HG03378 (cell line): ENCODE data around the gene RCOR1.
"Not testable (repeated sequence)": the region's sequence is repeated elsewhere in the genome, so short reads cannot be mapped to it uniquely, and the experiment has no call there.

Experiments
- ATAC-seq: cut with Tn5 transposase; IDR thresholded peaks from one replicate; pipeline ENCODE4 v1.9.1; 2021; ENCODE audit warnings: mild to moderate bottlenecking, moderate library complexity; ENCODE audit not compliant: unreplicated experiment

RCOR1 gene

GRCh38 chr14:102570334-102570995 is 22.0 kb upstream of the RCOR1 start:
- no peak for ATAC-seq

DNA sequence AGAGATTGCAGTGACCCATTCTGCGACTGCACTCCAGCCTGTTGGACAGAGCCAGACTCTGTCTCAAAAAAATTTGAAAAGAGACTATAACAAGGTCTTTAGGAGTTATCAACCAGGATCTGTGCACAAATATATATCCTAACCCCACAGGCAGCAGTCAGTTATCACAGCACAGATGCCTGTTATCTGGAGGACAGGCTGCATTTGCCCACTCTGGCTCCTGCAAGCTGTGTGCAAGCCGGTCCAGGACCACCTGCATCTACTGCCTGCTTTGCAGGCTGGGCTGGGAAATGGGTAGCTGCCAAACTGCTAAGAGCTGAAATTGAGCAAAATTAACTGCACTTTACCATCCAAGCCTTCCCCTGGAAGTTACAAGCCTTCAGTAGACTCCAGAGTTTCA is 21.4 kb upstream of the RCOR1 start:
- no peak for ATAC-seq

- ATAC-seq, result no peak
These were observed 20.9 kb upstream of the RCOR1 start for GRCh38 chr14:102571478-102572042.

GRCh38 chr14:102573161-102573560 is 19.3 kb upstream of the RCOR1 start:
- ATAC-seq, result not testable (repeated sequence)

GRCh38 chr14:102573591-102574046 is 18.8 kb upstream of the RCOR1 start:
- no peak for ATAC-seq

- ATAC-seq, result no peak
These were observed 17.9 kb upstream of the RCOR1 start for GRCh38 chr14:102574281-102575159.

DNA sequence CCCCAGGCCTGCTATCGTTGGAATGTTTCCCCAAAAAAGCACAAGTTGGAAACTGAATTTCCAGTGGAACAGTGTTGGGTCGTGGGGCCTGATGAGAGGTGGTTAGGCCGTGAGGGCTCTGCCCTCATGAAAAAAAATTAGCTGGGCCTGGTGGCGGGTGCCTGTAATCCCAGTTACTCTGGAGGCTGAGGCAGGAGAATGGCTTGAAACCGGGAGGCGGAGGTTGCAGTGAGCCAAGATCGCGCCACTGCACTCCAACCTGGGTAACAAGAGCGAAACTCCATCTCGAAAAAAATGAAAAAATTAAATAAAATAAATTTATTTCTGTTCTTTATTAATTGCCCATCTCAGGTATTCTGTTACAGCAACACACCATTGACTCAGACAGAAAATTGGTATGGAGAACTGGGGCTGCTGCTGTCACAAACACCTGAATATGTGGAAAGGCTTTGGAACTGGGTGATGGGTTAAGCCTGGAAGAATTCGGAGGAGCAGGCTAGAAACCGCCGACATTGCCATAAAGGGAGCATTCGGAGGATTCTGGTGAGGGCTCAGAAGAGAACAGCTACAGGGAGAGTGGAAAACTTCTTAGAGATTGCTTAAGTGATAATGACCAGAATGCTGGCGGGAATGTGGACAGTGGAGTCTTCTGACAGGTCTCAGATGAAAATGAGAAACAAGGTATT is 17.1 kb upstream of the RCOR1 start:
- ATAC-seq, result no peak

GRCh38 chr14:102575846-102576428 is 16.5 kb upstream of the RCOR1 start:
- ATAC-seq, result not testable (repeated sequence)

GRCh38 chr14:102578821-102579220 is 13.6 kb upstream of the RCOR1 start:
- no peak for ATAC-seq

DNA sequence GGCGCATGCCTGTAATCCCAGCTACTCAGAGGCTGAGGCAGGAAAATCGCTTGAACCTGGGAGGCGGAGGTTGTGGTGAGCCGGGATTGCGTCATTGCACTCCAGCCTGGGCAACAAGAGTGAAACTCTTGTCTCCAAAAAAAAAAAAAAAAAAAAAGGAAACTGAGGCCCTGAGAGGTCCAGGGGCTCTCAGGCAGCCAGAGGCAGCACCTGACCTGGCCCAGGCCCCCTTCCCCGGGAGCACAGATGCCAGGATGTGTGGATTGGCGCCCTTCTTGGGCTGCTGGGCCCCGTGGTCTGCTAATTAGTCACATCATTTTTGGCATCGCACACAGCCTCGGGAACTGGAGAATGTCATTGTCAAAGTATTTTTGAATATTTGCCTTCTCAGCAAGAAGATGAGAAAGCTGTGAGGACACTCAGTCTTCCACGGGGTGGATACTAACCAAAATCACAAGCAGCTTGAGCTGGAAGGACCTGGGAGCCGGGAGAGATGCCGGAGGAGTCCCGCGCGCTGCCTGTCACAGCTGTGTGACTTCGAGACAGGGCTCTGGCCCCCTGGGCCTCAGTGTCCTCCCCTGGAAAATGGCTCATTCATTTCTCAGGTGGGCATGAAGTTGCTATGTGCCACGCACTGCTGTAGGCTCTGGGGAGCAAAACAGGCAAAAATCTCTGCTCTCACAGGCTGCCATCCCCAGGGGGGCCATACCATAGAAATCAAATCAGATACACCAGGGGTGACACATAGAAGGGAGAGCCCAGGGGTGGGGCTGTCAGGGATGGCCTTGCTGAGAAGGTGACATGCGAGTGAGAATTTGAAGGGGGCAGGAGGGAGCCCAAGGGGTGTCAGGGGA is 12.5 kb upstream of the RCOR1 start:
- ATAC-seq, result no peak

DNA sequence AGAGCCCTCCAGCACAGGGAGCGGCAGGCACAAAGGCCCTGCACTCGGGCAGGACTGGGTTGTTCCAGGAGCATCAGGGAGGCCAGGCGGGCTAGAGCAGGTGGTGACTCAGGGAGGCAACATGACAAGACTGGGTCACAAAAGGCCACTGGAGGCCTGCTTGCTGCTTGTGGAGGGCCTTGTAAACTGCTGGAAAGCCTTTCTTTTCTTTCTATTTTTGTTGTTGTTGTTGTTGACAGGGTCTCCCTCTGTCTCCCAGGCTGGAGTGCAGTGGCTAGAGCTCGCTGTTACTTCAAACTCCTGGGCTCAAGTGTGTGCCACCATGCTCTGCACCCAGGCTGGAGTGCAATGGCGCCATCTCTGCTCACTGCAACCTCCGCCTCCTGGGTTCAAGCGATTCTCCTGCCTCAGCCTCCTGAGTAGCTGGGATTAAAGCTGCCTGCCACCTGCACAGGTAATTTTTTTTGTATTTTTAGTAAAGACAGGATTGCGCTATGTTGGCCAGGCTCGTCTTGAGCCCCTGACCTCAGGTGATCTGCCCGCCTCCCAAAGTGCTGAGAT is 11.8 kb upstream of the RCOR1 start:
- ATAC-seq, result no peak

DNA sequence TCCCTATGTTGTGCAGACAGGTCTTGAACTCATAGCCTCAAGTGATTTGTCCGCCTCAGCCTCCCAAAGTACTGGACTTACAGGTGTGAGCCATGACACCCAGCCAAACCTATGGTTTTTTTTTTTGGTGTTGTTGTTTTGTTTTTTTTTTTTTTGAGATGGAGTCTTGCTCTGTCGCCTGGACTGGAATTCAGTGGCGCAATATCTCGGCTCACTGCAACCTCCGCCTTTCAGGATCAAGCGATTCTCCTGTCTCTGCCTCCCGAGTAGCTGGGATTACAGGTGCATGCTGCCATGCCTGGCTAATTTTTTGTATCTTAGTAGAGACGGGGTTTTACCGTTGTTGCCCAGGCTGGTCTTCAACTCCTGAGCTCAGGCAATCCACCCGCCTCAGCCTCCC is 11.3 kb upstream of the RCOR1 start:
- ATAC-seq, result no peak

DNA sequence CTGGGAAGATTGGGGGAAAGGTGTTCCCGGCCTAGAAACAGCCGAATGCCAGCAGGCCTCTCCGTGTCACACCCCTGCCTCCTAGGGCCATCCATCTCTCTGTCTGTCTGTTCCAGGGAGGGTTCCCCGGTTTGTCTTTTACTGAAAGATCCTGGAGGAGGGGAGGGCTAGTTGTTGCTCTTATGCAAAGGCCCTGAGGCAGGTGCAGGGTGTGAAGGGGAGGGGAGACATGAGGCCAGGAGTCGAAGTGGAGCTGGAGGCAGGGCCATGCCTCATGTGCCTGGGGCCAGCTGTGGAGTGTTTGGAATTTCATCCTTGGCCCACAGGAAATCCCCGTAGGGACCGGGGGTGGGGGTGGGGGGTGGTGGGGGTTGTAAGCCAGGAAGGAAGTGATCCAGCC is 8.7 kb upstream of the RCOR1 start:
- ATAC-seq, result no peak

GRCh38 chr14:102584871-102585869 is 7.3 kb upstream of the RCOR1 start:
- no peak for ATAC-seq

GRCh38 chr14:102586420-102587104 is 5.9 kb upstream of the RCOR1 start:
- no peak for ATAC-seq

DNA sequence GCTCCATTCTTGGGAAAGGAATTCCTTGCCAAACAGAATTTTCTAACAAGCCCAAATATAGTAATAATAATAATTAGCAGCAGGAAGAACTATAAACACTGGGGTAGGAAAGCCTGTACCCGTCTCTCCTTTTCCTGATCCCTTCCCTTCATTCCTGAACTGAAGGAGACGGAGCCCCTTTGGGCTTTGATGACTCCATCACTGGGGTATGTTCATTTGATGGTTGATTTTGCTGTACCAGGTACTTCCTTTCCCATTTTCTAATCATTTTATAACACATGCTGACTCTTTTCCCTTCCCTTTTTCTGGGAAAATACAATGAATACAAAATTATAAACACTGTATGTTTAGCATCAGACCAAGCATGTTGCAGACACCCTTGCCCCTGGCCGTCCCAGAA is 3.6 kb upstream of the RCOR1 start:
- ATAC-seq, result no peak

DNA sequence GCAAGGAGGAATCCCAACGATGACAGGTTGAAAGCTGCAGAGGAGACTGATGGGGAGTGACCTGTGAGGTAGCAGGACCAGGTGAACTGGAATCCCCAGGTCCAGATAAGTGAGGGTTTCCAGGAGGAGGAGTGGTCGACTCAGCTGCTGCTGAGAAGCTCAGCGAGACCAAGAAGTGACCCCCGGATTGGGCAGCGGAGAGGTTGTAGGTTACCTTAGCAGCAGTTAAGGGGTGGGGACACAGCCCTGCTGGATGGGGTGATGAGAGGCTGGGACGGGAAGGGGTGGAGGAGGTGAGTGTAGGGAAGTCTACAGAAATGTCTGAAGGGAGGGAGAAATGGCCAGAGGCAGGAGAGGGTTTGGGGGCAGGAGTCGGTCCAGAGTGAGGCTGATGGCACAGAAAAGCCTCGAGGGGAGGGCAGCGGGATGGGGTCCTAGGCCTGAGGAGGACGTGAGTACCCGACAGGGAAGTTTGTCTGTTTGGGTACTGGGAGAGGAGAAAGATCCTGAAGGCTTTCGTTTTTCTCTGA is 2.6 kb upstream of the RCOR1 start:
- no peak for ATAC-seq

- no peak for ATAC-seq
These were observed 1.8 kb upstream of the RCOR1 start for GRCh38 chr14:102590667-102591099.
